GM12878 (cell line): ENCODE results near the gene ABI2. TPM values are rescaled to one million over a fixed set of nuclear protein-coding genes. Genes with fewer than 3 reads are reported as not detected.

ENCODE experiments used
- ATAC-seq: fragments of 200-7000 bp; cut with Tn5 transposase; 3 replicates; pipeline ENCODE4 v1.9.1; 2020; ENCODE audit warnings: mild to moderate bottlenecking, moderate library complexity
- BruUV-seq: library from RNA; stranded (reverse); fragments of 400-500 nt; replicated peaks from 2 replicates; lab custom pipeline; 2021; lab: Mats Ljungman, UMichigan
- CTCF ChIA-PET: fragments of 300-600 bp; sonication (Branson Sonifier 250); formaldehyde crosslinking; extraction: SDS; loops from one replicate; lab custom pipeline; 2021; ENCODE audit warnings: inconsistent platforms; lab: Yijun Ruan, JAX
- POLR2A ChIA-PET: fragments of 350-600 bp; formaldehyde crosslinking; extraction: SDS; loops from one replicate; lab custom pipeline; 2021; ENCODE audit warnings: inconsistent platforms; lab: Charles Lee
- RAD21 ChIA-PET: fragments of 300-600 bp; sonication (Branson Sonifier 250); formaldehyde crosslinking; loops from one replicate; lab custom pipeline; 2023; ENCODE audit warnings: antibody characterized with exemption; ENCODE audit not compliant: unreplicated experiment; lab: Charles Lee
- SMC1A ChIA-PET: fragments of 300-600 bp; sonication (Branson Sonifier 250); formaldehyde crosslinking; loops from one replicate; lab custom pipeline; 2023; ENCODE audit not compliant: unreplicated experiment, uncharacterized antibody; lab: Charles Lee
- DNase-seq: peaks from one replicate; pipeline ENCODE4 v3.0.0-alpha.2; 2011; ENCODE audit warnings: low read depth, low spot score
- FAIRE-seq: peaks from 3 replicates; lab custom pipeline; 2011; peaks lifted over from hg19 to GRCh38; lab: Jason Lieb, UNC
- H2AFZ ChIP-seq: 2 replicates; pipeline ENCODE4 v1.6.0; 2011; ENCODE audit warnings: low read depth, low read length, control low read depth; ENCODE audit not compliant: control insufficient read depth
- H3K27ac ChIP-seq: 2 replicates; pipeline ENCODE4 v1.5.1; 2011; ENCODE audit warnings: control low read depth; ENCODE audit not compliant: control insufficient read depth, insufficient read depth
- H3K27me3 ChIP-seq, 2 experiments: replicated peaks in 1 of 2; 2 replicates each; pipeline versions ENCODE4 v1.6.0 to v1.6.1; 2011; ENCODE audit warnings: low read length in 1 of 2; ENCODE audit not compliant: control insufficient read depth in 2 of 2, insufficient read depth in 2 of 2
- H3K36me3 ChIP-seq, 2 experiments: 2 replicates each; pipeline ENCODE4 v1.5.1; 2011; ENCODE audit warnings: low read length in 1 of 2; ENCODE audit not compliant: control insufficient read depth in 2 of 2, insufficient read depth in 2 of 2
- H3K4me1 ChIP-seq: 2 replicates; pipeline ENCODE4 v1.6.1; 2011; ENCODE audit warnings: mild to moderate bottlenecking, low read length, moderate library complexity, mixed read lengths; ENCODE audit not compliant: control insufficient read depth, insufficient read depth
- H3K4me2 ChIP-seq: 2 replicates; pipeline ENCODE4 v1.6.0; 2011; ENCODE audit warnings: control low read depth; ENCODE audit not compliant: control insufficient read depth, insufficient read depth
- H3K4me3 ChIP-seq: fragments of 200-600 bp; sonication (generic); 2 replicates; pipeline ENCODE4 v1.5.1; 2016
- H3K79me2 ChIP-seq: 2 replicates; pipeline ENCODE4 v1.6.0; 2011; ENCODE audit warnings: low read length; ENCODE audit not compliant: control insufficient read depth, insufficient read depth
- H3K9ac ChIP-seq: 2 replicates; pipeline ENCODE4 v1.8.0; 2011; ENCODE audit warnings: low read length, control low read depth, mixed read lengths; ENCODE audit not compliant: control insufficient read depth, insufficient read depth
- H3K9me3 ChIP-seq: replicated peaks from 3 replicates; pipeline ENCODE4 v1.5.1; 2011; ENCODE audit warnings: mild to moderate bottlenecking, low read length; ENCODE audit not compliant: control insufficient read depth, insufficient read depth
- H4K20me1 ChIP-seq: 2 replicates; pipeline ENCODE4 v1.6.0; 2011; ENCODE audit not compliant: control insufficient read depth, insufficient read depth
- CBFB ChIP-seq: IDR thresholded peaks from 2 replicates; pipeline ENCODE4 v1.6.1; 2016; ENCODE audit warnings: antibody characterized with exemption, low read depth
- CTCF ChIP-seq, 3 experiments: IDR thresholded peaks in 2 of 3; conservative IDR thresholded peaks in 1 of 3; 2 replicates each; pipeline ENCODE4 v1.5.1; 2011; ENCODE audit warnings: low read depth in 3 of 3, low read length in 3 of 3, mild to moderate bottlenecking in 3 of 3, control low read depth in 2 of 3, moderate library complexity in 2 of 3, inconsistent platforms in 1 of 3, mixed read lengths in 1 of 3; ENCODE audit not compliant: control insufficient read depth in 2 of 3, insufficient read depth in 1 of 3; ENCODE audit errors: extremely low read depth in 1 of 3
- RAD21 ChIP-seq: IDR thresholded peaks from 2 replicates; pipeline ENCODE4 v1.6.1; 2011; ENCODE audit warnings: mild to moderate bottlenecking, low read depth, low read length, moderate library complexity; ENCODE audit not compliant: insufficient read depth
- WGBS: methylation state at CpG from one replicate; pipeline ENCODE4 v1.1.6; 2016; ENCODE audit warnings: low lambda C conversion rate; ENCODE audit not compliant: insufficient replicate concordance, insufficient coverage; ENCODE audit errors: missing lambda C conversion rate; 5-methylcytosine and 5-hydroxymethylcytosine counted together
- in situ Hi-C: fragments of 300-500 bp; cut with MboI; formaldehyde crosslinking; loops from 9 replicates; pipeline ENCODE4 v1.14.3; 2018; ENCODE audit warnings: mixed read lengths
- intact Hi-C: fragments of 100-400 bp; cut with micrococcal nuclease; formaldehyde crosslinking; loops from one replicate; pipeline ENCODE4 v1.14.2; 2022; ENCODE audit not compliant: unreplicated experiment
- polyA plus RNA-seq, 11 experiments: library from polyadenylated mRNA; depleted of rRNA in 4 of 11; unstranded in 6 of 11; stranded (reverse) in 5 of 11; fragments of >200 nt; fragmentation: Nextera tagmentation in 4 of 11; fragmentation: Illumina TruSeq in 1 of 11; extraction: Ambion mirVana in 4 of 11; extraction: Trizol in 1 of 11; gene quantifications; 1 replicate in 1 of 11; 2 replicates in 10 of 11; pipeline versions ENCODE4 v1.2.1 to v1.2.3, GENCODE V29; 2011 to 2016; ENCODE audit warnings: inconsistent platforms in 2 of 11, missing spikeins in 2 of 11, low read depth in 1 of 11
- total RNA-seq, 4 experiments: library from RNA; depleted of rRNA in 3 of 4; stranded (reverse); fragments of >200 nt in 3 of 4; fragmentation: Illumina TruSeq in 1 of 4; extraction: Trizol in 1 of 4; gene quantifications; 2 replicates each; pipeline versions ENCODE4 v1.2.1 to v1.2.3, GENCODE V29; 2013 to 2021

ABI2 gene
- total and polyA plus RNA-seq, 10 of the 15 experiments (the other 5 are each of a cell fraction or from before 2014, with no cell fraction given) = 8.9 to 44.5 (median 30.3) TPM

GRCh38 chr2:203394519-203395227 is 66.5 kb downstream of the ABI2 start:
- no peaks in the 10 kb centered on the region for H3K79me2 ChIP-seq
- no peak overlapping the region for H3K4me3 ChIP-seq
- ATAC-seq (no peak), FAIRE-seq (no peak), DNase-seq (no peak)
- intact Hi-C loops (no loop called here), in situ Hi-C loops (no loop called here)
- peak; percentile 16; the same call in 1 of the 2 replicates for TF ChIP-seq RAD21
- no peak for TF ChIP-seq CBFB
- TF ChIP-seq CTCF (IDR thresholded peaks at IDR 0.05 in 2 of 3, conservative IDR thresholded peaks at IDR 0.05 in 1 of 3; ENCODE audit: control insufficient read depth in 2 of 3, extremely low read depth in 1 of 3, insufficient read depth in 1 of 3, low read depth in 3 of 3, low read length in 3 of 3) = 0 out of 6 replicates have a peak, but pooled peaks of 1 of the 3 experiments have one; percentile 8
- POLR2A ChIA-PET = no interaction called here
- no peaks in the 10 kb centered on the region for H4K20me1 ChIP-seq
- H3K27ac ChIP-seq = no peak overlapping the region
- SMC1A ChIA-PET = interaction anchor here (0.8 kb wide), 1 partner anchor 35 kb away, joined by 3 read pairs; no protein-coding TSS in a partner anchor
- H3K4me2 ChIP-seq = no peak overlapping the region
- peaks cover 2 to 6% of the 10 kb centered on the region in 2 experiments; a peak in 3 of 4 replicates for H3K36me3 ChIP-seq
- H3K9ac ChIP-seq = no peak overlapping the region
- no TSS peak for BruUV-seq
- H3K27me3 ChIP-seq = no peaks in the 10 kb centered on the region
- CTCF ChIA-PET = interaction anchor here (0.6 kb wide), 1 partner anchor 295 kb away, joined by 3 read pairs; no protein-coding TSS in a partner anchor
- RAD21 ChIA-PET = interaction anchor here (0.8 kb wide), 1 partner anchor 66 kb away, joined by 3 read pairs; no protein-coding TSS in a partner anchor
- H3K9me3 ChIP-seq = no peaks in the 10 kb centered on the region; the same call in 2 of the 3 replicates
- H3K4me1 ChIP-seq = no peaks in the 10 kb centered on the region
- H2AFZ ChIP-seq = no peak overlapping the region
- WGBS = 100% methylated on average over 9 of the region's 9 CpGs
